GM10847 (cell line): Measurements from ENCODE around the gene ADAMTS4.

ENCODE experiments used
- POLR2A ChIP-seq: IDR thresholded peaks from 2 replicates; pipeline ENCODE4 v1.6.1; 2011; ENCODE audit not compliant: insufficient read length; ENCODE audit errors: extremely low read depth

Gene ADAMTS4, protein sequence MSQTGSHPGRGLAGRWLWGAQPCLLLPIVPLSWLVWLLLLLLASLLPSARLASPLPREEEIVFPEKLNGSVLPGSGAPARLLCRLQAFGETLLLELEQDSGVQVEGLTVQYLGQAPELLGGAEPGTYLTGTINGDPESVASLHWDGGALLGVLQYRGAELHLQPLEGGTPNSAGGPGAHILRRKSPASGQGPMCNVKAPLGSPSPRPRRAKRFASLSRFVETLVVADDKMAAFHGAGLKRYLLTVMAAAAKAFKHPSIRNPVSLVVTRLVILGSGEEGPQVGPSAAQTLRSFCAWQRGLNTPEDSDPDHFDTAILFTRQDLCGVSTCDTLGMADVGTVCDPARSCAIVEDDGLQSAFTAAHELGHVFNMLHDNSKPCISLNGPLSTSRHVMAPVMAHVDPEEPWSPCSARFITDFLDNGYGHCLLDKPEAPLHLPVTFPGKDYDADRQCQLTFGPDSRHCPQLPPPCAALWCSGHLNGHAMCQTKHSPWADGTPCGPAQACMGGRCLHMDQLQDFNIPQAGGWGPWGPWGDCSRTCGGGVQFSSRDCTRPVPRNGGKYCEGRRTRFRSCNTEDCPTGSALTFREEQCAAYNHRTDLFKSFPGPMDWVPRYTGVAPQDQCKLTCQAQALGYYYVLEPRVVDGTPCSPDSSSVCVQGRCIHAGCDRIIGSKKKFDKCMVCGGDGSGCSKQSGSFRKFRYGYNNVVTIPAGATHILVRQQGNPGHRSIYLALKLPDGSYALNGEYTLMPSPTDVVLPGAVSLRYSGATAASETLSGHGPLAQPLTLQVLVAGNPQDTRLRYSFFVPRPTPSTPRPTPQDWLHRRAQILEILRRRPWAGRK

DNA sequence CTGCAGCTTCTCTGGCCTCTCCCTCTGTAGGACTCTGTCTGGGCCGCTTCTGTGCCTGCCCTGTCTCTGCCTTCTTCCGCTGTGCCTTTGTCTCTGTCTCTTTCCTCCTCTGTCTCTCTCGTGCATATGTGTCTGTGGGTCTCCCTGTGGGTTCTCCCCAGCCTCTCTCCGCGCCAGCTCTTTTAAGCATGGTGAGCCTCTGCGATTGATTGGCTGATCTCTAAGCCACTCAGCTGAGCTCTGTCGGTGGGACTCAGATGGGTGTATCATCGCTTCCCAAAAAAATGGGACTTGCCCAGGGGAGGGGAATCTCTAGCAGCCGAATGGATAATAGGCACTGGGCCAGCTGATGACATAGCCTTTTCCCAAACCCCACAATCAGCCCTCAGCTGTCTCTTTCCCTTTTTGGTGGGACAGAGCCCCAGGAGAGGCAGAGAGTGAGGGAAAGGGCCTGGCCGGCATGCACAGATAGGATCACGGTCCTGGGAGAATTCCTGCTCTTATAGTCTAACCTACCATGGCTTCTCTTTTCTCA is at the start of gene ADAMTS4:
ADAMTS4 (minus strand) TSS at position 158 of the 535 bp plus-strand sequence. CDS start 427 bp downstream, outside the sequence.
- no peak for TF ChIP-seq POLR2A

DNA sequence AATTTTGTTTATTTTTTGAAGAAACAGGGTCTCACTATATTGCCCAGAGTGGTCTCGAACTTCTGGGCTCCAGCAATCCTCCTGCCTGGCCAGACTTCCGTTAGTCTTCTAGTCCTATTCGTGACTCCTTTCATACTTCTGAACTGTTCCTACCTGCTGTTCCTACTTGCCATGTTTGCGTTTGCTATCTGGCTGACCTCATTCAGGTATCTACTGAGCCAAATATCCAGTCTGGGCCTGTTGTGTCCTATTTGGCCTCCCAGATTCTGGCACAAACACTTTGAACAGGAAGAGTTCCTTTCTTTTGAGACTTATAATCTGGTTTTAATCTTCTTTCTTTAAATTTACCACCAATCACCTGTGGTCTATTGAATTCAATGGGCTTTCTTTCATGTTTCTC is 46.0 kb upstream of the ADAMTS4 start:
- TF ChIP-seq POLR2A: no peak

DNA sequence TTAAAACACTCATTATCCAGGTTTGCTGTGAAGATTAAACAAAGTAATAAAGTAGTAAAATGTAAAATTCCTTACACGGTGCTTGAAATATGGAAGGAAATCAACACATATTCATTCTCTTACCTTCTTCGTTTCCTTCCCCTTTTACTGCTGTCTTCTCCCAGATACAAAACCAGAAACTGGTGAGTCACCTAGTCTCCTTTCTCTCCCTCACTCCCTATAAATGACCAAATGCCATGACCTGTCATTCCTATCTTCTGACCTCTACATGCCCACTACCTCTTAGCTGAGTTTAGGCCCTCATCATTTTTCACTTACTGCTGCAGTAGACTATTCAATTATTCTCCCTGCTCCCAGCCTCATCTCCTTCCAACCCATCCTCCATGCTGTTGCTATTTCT is 43.5 kb upstream of the ADAMTS4 start:
- no peak for TF ChIP-seq POLR2A

DNA sequence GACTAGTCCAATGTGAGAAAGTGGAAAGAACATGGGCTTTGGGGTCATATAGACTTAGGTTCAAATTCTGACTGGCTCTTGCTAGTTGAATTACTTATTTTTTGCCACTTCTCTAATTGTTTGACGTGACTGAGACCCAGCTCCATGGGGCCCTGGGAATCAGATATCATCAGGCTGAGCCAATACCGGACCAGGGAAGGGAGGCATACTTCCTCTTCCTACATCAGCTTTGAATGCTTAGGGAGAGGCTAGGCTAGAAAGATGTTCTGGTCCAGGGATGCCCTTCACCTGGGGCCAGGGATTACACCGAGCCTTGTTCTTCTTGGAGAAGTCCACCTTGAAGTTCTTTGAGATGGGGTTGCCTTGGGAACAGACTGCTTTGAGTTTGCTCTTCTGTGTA is 42.8 kb upstream of the ADAMTS4 start:
- no peak for TF ChIP-seq POLR2A

DNA sequence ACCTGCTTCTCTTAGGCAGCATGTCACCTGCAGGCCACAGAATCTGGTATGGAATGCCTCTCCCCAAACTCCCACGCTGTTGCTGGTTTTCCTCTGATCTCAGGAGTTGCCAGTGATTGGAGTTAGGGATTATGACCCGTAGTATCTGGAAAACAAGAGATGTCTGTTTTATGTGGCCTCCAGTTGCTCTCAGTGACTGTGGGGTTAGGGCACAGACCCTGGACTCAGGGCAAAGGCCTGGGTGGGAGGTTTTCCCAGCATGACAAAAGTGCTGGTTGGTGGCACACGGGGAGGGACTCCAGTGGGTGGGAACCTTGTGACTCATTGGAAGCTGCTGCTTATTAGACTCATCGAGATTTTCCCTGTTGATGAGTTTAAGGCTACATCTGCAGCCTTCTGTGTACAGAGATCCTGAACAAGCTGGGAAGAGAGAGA is 39.2 kb upstream of the ADAMTS4 start, which contains the start of gene NR1I3:
NR1I3 (minus strand) TSS at position 165 of the 435 bp plus-strand sequence. CDS start 1,638 bp downstream, outside the sequence.
- no peak for TF ChIP-seq POLR2A

DNA sequence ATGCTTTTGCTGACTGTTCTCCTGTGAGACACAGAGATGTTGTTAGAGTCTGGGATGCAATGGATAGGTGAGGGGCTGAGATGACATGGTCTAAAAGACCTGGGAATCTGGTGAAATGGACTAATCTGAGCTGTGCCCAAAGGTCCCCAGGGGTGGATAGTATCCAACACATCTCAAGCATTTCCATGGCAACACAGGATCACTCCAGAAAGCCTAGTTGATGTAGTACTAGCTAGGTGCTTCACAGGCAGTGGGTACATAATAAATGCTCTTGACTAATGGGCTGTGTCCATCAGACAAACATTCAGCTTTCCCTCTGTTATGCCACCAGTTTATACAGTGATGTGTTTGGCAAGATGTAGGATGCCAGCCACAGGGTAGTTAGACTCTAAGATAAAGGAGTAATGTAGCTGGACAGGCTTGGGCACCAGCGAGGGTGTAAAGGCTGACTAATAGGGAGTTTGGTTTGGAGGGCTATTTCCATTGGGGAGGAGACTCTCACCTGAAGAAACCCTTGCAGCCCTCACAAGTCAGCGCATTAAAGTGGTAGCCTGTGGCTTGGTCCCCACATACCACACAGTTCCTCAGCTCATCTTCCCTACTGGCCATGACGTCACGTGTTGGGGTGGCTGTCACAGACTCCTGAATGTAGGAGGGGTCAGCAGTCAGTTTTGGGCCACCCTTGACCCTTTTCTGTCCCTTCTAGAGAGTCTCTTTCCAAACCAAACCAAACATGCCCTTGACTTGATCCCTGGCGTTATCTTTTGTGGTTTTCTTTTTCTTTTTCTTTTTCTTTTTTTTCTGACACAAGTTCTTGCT is 37.3 kb upstream of the ADAMTS4 start:
- no peak for TF ChIP-seq POLR2A

DNA sequence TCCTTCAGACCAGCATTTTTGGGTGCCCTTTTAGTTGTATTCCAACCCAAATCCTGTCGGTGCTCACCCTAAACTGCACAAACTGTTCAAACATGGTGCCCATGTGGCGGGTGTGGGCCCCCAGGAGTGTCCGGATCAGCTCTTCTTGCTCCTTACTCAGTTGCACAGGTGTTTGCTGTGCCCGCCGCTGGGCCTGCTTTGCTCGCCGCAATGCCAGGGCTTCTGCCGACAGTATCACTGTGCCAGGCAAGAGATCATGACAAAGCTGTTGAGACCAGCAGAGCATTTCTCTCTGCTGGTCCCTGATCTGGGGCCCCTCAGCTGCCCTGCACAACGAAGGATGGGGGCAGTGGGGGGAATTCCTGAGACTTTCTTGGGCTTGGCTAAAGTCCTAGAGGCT is 34.2 kb upstream of the ADAMTS4 start:
- TF ChIP-seq POLR2A: no peak

DNA sequence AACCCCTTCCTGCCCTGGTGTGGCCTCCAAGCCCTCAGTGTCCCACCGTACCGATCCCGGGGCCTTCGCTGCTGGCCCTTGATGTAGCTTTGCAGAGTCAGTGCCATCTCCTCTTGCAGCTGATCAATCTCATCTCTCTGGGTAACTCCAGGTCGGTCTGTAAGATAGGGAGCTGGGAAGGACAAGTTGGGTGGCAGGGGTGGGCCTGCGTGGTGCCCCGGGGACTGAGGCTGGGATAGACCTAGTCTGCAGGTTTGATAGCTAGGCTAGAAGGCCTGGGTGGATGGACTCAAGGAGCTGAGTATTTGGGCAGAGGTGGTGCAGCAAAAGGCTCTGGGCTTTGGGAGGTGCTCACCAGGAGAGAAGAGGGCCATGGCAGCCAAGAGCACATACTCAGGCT is 31.9 kb upstream of the ADAMTS4 start:
- no peak for TF ChIP-seq POLR2A

DNA sequence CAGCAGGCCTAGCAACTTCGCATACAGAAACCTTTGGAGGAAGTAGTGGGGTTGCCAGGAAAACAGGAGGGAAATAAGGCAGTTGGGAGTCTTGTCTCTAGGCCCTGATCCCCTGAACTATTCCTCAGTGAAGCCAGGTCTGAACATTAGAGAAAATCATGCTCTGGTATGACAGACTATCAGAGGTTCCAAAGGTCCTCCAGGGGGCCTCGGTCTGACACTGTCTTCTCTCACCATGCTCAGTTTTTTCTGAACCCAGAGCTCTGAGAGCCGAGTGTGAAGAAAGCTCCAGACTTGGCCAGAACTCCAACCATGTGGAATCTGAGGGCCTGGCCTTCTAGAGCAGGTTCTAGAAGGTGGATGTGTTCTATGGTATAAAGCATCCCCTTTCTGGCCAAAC is 31.0 kb upstream of the ADAMTS4 start:
- TF ChIP-seq POLR2A: no peak

DNA sequence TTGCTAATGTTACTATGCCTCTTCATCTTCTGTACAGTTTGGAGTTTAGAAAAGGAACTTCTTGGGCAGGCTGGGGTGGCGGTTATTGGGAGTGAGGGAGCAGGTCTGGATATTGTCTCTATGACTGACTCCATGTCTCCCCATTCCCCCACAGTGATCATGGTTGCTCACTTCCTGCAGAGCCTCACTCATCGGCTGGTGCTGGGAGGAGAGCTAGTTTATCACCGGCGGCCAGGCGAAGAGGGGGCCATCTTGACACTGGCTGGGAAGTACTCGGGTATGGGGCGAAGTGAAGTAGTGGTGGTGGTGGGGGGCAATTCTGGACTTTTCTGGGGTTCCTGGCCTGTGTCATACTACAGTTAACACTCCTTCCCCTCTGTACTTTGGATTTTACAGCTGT is 29.2 kb upstream of the ADAMTS4 start:
- TF ChIP-seq POLR2A: no peak

DNA sequence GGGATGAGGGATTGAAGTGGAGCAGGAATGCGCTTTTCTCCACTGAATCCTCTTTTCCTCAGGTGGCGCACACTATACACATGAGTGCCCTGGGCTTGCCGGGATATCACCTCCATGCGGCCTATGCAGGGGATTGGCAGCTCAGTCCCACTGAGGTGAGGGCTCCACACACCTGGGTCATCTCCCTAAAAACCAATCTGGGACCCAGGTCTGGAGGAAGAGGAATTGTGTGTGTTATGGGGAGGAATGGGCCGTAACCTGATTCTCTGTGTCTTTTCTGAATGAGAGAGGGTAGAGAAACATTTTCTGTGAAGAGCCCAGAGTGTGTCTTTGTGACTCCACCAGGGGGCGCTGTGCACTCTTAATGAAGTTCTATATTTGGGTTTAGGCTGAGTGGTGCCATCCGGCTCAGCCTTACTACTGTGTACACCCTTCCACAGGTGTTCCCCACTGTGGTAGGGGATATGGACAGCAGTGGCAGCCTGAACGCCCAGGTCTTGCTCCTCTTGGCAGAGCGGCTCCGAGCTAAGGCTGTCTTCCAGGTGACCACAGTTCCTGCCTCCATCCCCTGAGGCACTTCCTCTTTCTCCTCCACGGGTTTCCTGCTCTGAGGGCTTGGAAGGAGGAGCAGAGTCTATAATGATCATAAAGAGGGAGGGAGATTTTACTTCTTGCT is 28.5 kb upstream of the ADAMTS4 start:
- TF ChIP-seq POLR2A: no peak

DNA sequence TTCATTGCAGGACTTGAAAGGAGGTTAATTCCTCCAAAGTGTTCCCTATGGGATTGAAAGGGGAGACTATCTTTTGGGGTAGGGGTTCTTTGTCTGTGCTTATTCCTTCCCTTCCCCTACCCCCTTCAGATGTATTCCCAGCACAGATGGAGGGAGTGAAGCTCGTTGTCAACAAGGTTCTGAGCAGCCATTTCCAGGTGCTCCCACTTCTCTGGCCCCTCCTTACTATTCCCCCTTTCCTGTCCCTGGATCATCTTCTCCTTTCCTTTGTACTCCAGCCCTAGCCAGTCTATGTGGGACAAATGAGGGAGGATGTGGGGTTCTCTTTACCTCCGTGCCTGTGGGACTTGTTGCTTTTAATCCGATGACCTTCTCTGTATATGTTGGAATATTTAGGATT is 27.9 kb upstream of the ADAMTS4 start:
- no peak for TF ChIP-seq POLR2A

DNA sequence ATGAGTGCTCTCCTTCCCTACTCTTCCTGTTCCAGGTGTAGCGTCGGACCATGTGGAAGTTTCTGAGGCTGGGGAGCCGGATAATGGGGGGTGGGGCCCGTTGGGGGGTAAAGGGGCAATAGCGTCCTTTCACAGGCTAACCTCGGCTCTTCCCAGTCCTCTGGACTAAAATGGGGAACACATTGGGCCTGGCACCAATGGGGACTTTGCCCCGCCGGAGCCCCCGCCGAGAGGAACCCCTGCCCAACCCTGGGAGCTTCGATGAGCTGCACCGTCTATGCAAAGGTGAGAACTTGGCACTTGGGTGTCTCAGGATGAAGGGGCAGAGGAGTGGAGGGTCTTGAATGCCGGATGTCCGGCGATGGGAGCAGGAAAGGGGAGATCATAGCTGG is 27.5 kb upstream of the ADAMTS4 start:
- no peak for TF ChIP-seq POLR2A

DNA sequence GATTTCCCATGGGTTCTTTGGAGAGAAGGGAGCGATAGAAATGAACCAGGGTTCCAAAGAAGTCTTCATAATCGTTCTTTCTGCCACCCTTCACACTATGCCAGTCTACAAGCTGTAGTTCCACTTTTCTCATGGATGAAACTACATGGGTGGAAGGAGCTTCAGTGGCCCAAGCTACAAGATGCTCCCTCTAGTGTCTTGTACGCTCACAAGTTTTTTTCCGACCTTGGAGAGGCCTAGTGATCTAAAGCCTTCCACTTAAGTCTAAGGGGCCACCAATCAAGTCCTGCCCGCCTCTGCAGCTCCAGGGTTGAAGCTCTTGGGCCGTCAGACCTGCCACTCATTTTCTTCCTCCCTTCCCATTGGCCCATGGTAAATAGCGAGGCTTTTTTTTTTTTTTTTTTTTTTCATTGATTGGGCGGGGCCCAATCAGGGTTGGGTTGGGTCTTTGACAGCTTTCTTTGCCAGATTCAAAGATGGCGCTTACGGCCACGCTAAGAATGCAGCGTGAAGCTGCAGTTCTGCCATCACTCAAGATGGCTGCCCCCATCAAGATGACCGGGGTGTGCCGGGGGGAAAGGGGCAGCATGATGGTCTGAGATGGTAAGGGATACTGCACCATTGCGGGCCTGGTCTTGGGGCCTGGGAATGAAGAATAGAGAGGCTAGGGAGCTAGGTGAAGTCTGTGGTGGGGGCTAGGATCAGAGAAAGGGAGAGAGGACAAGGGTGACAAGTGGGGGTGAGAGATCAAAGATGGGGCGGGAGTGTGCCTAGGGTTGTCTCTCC is 26.9 kb upstream of the ADAMTS4 start, which contains the start of gene TOMM40L:
TOMM40L (plus strand) TSS at position 527 of the 786 bp plus-strand sequence. CDS start 430 bp downstream, outside the sequence.
- TF ChIP-seq POLR2A: peak; percentile 44
